Left lung (tissue), 10 donors: ENCODE measurements around the gene HOMER2. TPM values are rescaled to one million over a fixed set of nuclear protein-coding genes. Genes with fewer than 3 reads are reported as not detected.

Experiments
- ATAC-seq: fragments of 200-7000 bp; cut with Tn5 transposase; one replicate; pipeline ENCODE4 v1.9.1; 2020; ENCODE audit warnings: moderate library complexity
- DNase-seq, 4 donors: peaks; one replicate each; pipeline ENCODE4 v3.0.0-alpha.2; 2013 to 2020
- H3K27ac ChIP-seq, 2 donors: fragments of 200-600 bp; sonication (generic) in 1 of 2; one replicate each; pipeline versions ENCODE4 v1.5.0 to v1.8.0; 2020 to 2021
- H3K27me3 ChIP-seq, 2 donors: fragments of 200-600 bp; sonication (generic) in 1 of 2; one replicate each; pipeline versions ENCODE4 v1.5.0 to v1.8.0; 2020 to 2021
- H3K36me3 ChIP-seq, 2 donors: fragments of 200-600 bp; sonication (generic) in 1 of 2; one replicate each; pipeline versions ENCODE4 v1.5.0 to v1.8.0; 2020 to 2021
- H3K4me1 ChIP-seq, 2 donors: fragments of 200-600 bp; one replicate each; pipeline ENCODE4 v1.8.0; 2021
- H3K4me3 ChIP-seq, 2 donors: fragments of 200-600 bp; sonication (generic) in 1 of 2; one replicate each; pipeline versions ENCODE4 v1.5.0 to v1.8.0; 2020 to 2021; ENCODE audit warnings: mild to moderate bottlenecking in 1 of 2
- H3K9me3 ChIP-seq, 2 donors: fragments of 200-600 bp; sonication (generic) in 1 of 2; one replicate each; pipeline versions ENCODE4 v1.5.0 to v1.8.0; 2020 to 2021
- CTCF ChIP-seq, 2 donors: fragments of 200-600 bp; sonication (generic) in 1 of 2; IDR thresholded peaks; one replicate each; pipeline versions ENCODE4 v1.5.0 to v1.8.0; 2021; ENCODE audit warnings: antibody characterized with exemption in 2 of 2
- intact Hi-C, 2 donors: fragments of 100-400 bp; cut with DNase I; formaldehyde crosslinking; loops; one replicate each; pipeline versions ENCODE4 v1.11.2 to v1.14.2; 2022
- polyA plus RNA-seq, 6 donors: library from polyadenylated mRNA; unstranded; fragments of 120-200 nt; gene quantifications; one replicate each; pipeline ENCODE4 v1.2.1, GENCODE V29; 2013; ENCODE audit not compliant: insufficient read length in 6 of 6
- total RNA-seq, 2 donors: library from RNA; stranded (reverse); fragmentation: NEBNext Ultra II Directional; extraction: Animal tissue kit (Norgen Biotek cat#: 25700); gene quantifications; one replicate each; pipeline ENCODE4 v1.2.1, GENCODE V29; 2021
- donor health status: DM: no; HTN: yes; CAD: no.
- donor health status: DM: no; HTN: no; CAD: no.

Gene HOMER2
- total and polyA plus RNA-seq, 8 donors = 17.3 to 22.4 (median 19.0) TPM

DNA sequence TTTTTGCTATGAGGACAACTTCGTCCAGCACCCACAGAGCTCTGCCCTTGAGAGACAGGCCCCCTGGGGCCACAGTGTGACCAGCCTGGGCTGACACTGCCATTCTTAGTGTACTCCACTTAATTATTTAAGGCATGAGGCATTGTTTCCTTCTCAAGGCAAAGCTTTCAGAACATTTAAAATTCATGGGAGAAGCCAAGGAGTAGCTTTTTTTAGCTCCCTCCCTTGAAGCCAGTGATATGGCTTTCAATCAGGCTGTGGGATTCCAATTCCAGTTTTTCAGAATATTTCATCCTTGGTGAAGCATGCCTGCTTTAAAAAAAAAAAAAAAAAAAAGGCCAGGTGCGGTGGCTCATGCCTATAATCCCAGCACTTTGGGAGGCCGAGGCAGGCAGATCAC is 21.3 kb downstream of the HOMER2 start:
- intact Hi-C loops = no loop called here
- Histone ChIP-seq H3K4me1 (no peaks in the 10 kb centered on the region), H3K9me3 (no peaks in the 10 kb centered on the region), H3K27me3 (no peaks in the 10 kb centered on the region), H3K4me3 (no peak overlapping the region), H3K36me3 (no peaks in the 10 kb centered on the region), H3K27ac (no peak overlapping the region)
- no peak for ATAC-seq
- DNase-seq = no peak
- no peak for TF ChIP-seq CTCF (IDR thresholded peaks at IDR 0.05)

DNA sequence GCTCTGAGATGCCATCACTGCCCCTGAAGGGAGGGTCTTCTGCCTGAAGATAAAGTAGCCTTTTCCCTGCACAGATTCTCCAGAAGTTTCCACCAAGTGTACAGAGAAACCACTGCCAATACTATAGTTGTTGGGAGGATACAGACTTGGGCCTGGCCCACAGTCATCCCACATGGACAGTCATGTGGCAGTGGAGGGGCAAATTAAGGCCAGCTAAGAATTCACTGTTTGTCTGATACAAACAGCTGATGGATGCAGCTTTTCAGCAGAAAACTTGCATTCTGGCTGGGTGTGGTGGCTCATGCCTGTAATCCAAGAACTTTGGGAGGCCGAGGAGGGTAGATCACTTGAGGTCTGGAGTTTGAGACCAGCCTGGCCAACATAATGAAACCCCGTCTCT is 22.1 kb downstream of the HOMER2 start:
- intact Hi-C loops = no loop called here
- no peaks in the 10 kb centered on the region for H3K4me1 ChIP-seq
- no peak overlapping the region for H3K4me3 ChIP-seq
- no peaks in the 10 kb centered on the region for H3K9me3 ChIP-seq
- no peak overlapping the region for H3K27ac ChIP-seq
- ATAC-seq = no peak
- no peak for DNase-seq
- no peaks in the 10 kb centered on the region for H3K36me3 ChIP-seq
- H3K27me3 ChIP-seq = no peaks in the 10 kb centered on the region
- TF ChIP-seq CTCF (IDR thresholded peaks at IDR 0.05) = no peak

GRCh38 chr15:82928711-82929110 is 23.8 kb downstream of the HOMER2 start:
- Histone ChIP-seq H3K4me1 (no peaks in the 10 kb centered on the region), H3K36me3 (no peaks in the 10 kb centered on the region), H3K27ac (no peak overlapping the region), H3K27me3 (no peaks in the 10 kb centered on the region), H3K9me3 (no peaks in the 10 kb centered on the region), H3K4me3 (no peak overlapping the region)
- ATAC-seq (no peak), DNase-seq (no peak)
- no peak for TF ChIP-seq CTCF (IDR thresholded peaks at IDR 0.05)
- intact Hi-C loops = no loop called here

DNA sequence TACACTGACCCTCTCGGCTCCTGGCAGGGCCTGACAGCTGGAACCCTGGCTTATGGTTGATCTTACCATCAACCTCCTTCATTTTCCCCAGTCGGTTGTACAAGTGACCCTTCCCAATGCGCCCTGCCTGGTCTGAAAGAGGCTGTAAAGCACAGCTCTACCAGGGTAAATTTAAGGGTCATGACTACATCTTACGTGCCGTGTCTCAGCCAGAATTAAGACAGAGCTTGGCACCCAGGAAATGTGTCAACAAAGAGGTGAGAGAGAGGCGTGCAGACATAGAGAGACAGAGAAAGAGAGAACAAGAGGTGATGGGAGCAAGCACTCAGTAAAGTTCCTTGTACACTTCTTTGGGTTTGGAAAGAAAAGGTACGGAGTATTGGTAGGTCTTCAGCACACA is 28.8 kb downstream of the HOMER2 start:
- ATAC-seq (no peak), DNase-seq (no peak)
- H3K27me3 ChIP-seq = no peaks in the 10 kb centered on the region
- H3K27ac ChIP-seq = no peak overlapping the region
- no peaks in the 10 kb centered on the region for H3K4me1 ChIP-seq
- H3K4me3 ChIP-seq = no peak overlapping the region
- no peak for TF ChIP-seq CTCF (IDR thresholded peaks at IDR 0.05)
- H3K36me3 ChIP-seq = no peaks in the 10 kb centered on the region
- intact Hi-C loops = no loop called here
- no peaks in the 10 kb centered on the region for H3K9me3 ChIP-seq

DNA sequence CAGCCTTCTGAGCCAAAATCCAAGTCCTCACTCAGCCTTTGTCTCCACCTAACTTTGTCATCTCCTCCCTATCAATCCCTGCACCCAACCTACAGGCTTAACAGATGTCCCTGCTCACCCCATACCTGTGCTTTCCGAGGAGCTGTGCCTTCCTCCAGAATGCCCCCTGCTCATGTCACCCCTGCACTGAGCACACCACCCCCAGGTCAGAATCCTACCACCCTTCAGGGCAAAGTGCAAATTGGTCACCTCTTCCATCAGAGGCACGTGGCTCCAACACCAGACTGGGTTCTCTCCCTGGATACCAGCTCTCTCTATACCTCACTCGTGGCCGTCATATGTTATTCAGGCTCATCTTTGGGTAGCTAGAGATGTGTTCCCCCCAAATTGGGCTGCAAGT is 29.8 kb downstream of the HOMER2 start:
- no peak for ATAC-seq
- intact Hi-C loops = no loop called here

More for the DNA sequence above, 29.8 kb downstream of the HOMER2 start:
- Histone ChIP-seq H3K4me1 (no peaks in the 10 kb centered on the region), H3K9me3 (no peaks in the 10 kb centered on the region), H3K27ac (no peak overlapping the region), H3K4me3 (no peak overlapping the region), H3K36me3 (no peaks in the 10 kb centered on the region), H3K27me3 (no peaks in the 10 kb centered on the region)
- no peak for DNase-seq
- no peak for TF ChIP-seq CTCF (IDR thresholded peaks at IDR 0.05)
